K562 (cell line): ENCODE measurements around the gene ARHGEF16. TPM values are rescaled to one million over a fixed set of nuclear protein-coding genes. Genes with fewer than 3 reads are reported as not detected.
A peak's percentile ranks its signal among the peaks of the same experiment; 100 is the strongest.

Experiments
- EGR1 ChIP-seq: fragments of 450-650 bp; conservative IDR thresholded peaks from 2 replicates; pipeline ENCODE4 v1.6.1; 2017; ENCODE audit warnings: mild to moderate bottlenecking
- MAZ ChIP-seq, 2 experiments: fragments of 450-650 bp in 1 of 2; sonication (generic) in 1 of 2; formaldehyde crosslinking; IDR thresholded peaks in 1 of 2; conservative IDR thresholded peaks in 1 of 2; 2 replicates each; pipeline versions ENCODE4 v1.4.0 to v1.5.0; 2020; ENCODE audit warnings: mild to moderate bottlenecking in 1 of 2, missing genetic modification reagents in 1 of 2
- RAD51 ChIP-seq: fragments of 450-650 bp; IDR thresholded peaks from 2 replicates; pipeline ENCODE4 v1.7.1; 2016; ENCODE audit warnings: low read depth, mild to moderate bottlenecking, borderline replicate concordance
- RFX1 ChIP-seq: fragments of 450-650 bp; IDR thresholded peaks from 2 replicates; pipeline ENCODE4 v1.6.1; 2016; ENCODE audit warnings: mild to moderate bottlenecking, moderate library complexity
- VEZF1 ChIP-seq: fragments of 200-800 bp; sonication (Bioruptor generic); IDR thresholded peaks from 2 replicates; pipeline ENCODE4 v1.6.1; 2017; ENCODE audit warnings: missing genetic modification characterization, missing compliant biosample characterization
- ZBTB17 ChIP-seq: fragments of 450-650 bp; formaldehyde crosslinking; IDR thresholded peaks from 2 replicates; pipeline ENCODE4 v1.4.0; 2020; ENCODE audit warnings: mild to moderate bottlenecking
- ZNF407 ChIP-seq: fragments of 450-650 bp; IDR thresholded peaks from 2 replicates; pipeline ENCODE4 v1.6.1; 2016; ENCODE audit warnings: low read depth
- ZNF639 ChIP-seq, 2 experiments: fragments of 200-800 bp in 1 of 2; sonication (Bioruptor generic) in 1 of 2; sonication (generic) in 1 of 2; formaldehyde crosslinking in 1 of 2; IDR thresholded peaks in 1 of 2; conservative IDR thresholded peaks in 1 of 2; 2 replicates each; pipeline versions ENCODE4 v1.5.0 to v1.6.1; 2016 to 2020; ENCODE audit warnings: missing compliant biosample characterization in 1 of 2, missing genetic modification characterization in 1 of 2, missing genetic modification reagents in 1 of 2
- ZNF740 ChIP-seq, 3 experiments: fragments of 200-800 bp in 1 of 3; sonication (Bioruptor generic) in 1 of 3; sonication (generic) in 1 of 3; formaldehyde crosslinking in 1 of 3; IDR thresholded peaks; 2 replicates each; pipeline versions ENCODE4 v1.6.1 to v1.8.0; 2016 to 2022; ENCODE audit warnings: mild to moderate bottlenecking in 2 of 3, missing compliant biosample characterization in 2 of 3, missing genetic modification characterization in 2 of 3, missing genetic modification reagents in 1 of 3
- ZNF76 ChIP-seq: fragments of 250-450 bp; sonication (Bioruptor Pico); IDR thresholded peaks from 2 replicates; pipeline ENCODE4 v1.4.0; 2020; ENCODE audit warnings: mild to moderate bottlenecking, moderate library complexity, borderline replicate concordance
- polyA plus RNA-seq, 8 experiments: library from polyadenylated mRNA; depleted of rRNA in 4 of 8; stranded (reverse) in 5 of 8; unstranded in 3 of 8; fragments of >200 nt; fragmentation: Nextera tagmentation in 2 of 8; fragmentation: Illumina TruSeq in 1 of 8; extraction: Ambion mirVana in 2 of 8; extraction: Trizol in 1 of 8; gene quantifications; 2 replicates each; pipeline versions ENCODE4 v1.2.1 to v1.2.3, GENCODE V29; 2011 to 2014; ENCODE audit warnings: inconsistent platforms in 1 of 8, missing spikeins in 1 of 8
- total RNA-seq, 7 experiments: library from RNA; depleted of rRNA in 6 of 7; stranded (reverse); fragments of >200 nt in 6 of 7; fragmentation: Illumina TruSeq in 2 of 7; extraction: Trizol in 2 of 7; gene quantifications; 2 replicates each; pipeline versions ENCODE4 v1.2.1 to v1.2.3, GENCODE V29; 2011 to 2021; ENCODE audit warnings: low replicate concordance in 1 of 7

The ARHGEF16 gene
- total and polyA plus RNA-seq, 9 of the 15 experiments (the other 6 are each of a cell fraction or from before 2014, with no cell fraction given), result 0.15 to 1.2 (median 0.49) TPM; not detected in 2

DNA sequence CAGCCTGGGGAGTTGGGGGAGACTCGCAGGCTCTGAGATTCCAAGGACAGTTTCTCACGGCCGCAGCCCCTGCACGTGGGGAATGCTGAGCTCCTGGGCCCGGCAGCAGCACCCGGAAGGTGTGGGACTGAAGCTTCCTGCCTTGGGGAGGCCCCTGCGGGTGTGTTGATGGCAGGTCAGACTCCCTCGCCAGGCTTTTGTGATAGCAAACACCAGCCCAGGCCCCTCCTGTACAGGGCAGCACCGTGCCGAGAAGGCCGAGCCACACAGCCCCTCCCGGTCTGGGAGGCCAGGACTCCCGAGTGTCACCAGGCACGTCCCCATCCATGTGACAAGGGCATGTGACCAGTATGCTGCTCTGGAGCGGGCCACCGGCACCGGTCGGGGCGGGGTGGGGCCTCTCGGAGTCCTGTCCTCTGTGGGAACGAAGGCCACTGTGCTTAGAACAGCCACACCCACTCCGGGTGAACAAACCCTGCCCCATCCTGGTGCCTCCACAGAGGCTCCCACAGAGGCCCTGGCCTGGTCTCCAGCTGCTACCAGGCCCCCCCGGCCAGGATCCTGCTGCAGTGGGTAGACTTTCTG lies 31.1 kb upstream of the ARHGEF16 start (continued):
- TF ChIP-seq ZNF407, result no peak
- 0 out of 2 replicates have a peak, but pooled peaks have one; percentile 30 for TF ChIP-seq ZBTB17 (CRISPR knock-in tag)
- peak in 1 of 2 experiments; percentile 65; a peak in 1 of 4 replicates for TF ChIP-seq ZNF639 (CRISPR knock-in tag; conservative IDR thresholded peaks at IDR 0.05 in 1 of 2, IDR thresholded peaks at IDR 0.05 in 1 of 2)
- TF ChIP-seq RFX1, result no peak
- TF ChIP-seq RAD51, result 0 out of 2 replicates have a peak, but pooled peaks have one; percentile 18
- TF ChIP-seq EGR1, result no peak
- no peak for TF ChIP-seq ZNF740 (CRISPR knock-in tag; IDR thresholded peaks at IDR 0.05)
- TF ChIP-seq ZNF740 (tag; IDR thresholded peaks at IDR 0.05), result no peak
- TF ChIP-seq MAZ (CRISPR knock-in tag; conservative IDR thresholded peaks at IDR 0.05 in 1 of 2, IDR thresholded peaks at IDR 0.05 in 1 of 2), result peak in 1 of 2 experiments; percentile 87; a peak in 2 of 4 replicates
- 0 out of 2 replicates have a peak, but pooled peaks have one; percentile 22 for TF ChIP-seq ZNF76 (CRISPR knock-in tag)
- peak; percentile 65; the same call in 1 of the 2 replicates for TF ChIP-seq VEZF1 (CRISPR knock-in tag)
